ENCODE data around the gene SFXN1. TPM values are rescaled to one million over a fixed set of nuclear protein-coding genes. Genes with fewer than 3 reads are reported as not detected.
"Not testable (repeated sequence)": the region's sequence is repeated elsewhere in the genome, so short reads cannot be mapped to it uniquely, and the experiment has no call there.

The SFXN1 gene
- total and polyA plus RNA-seq, 4 donors, result 55.9 to 80.0 (median 76.8) TPM

- H3K4me1 ChIP-seq (ENCODE audit: control insufficient read depth, insufficient read depth, low read length), result no peaks in the 10 kb centered on the region
- H3K27ac ChIP-seq (ENCODE audit: low read depth, low read length), result no peak overlapping the region
- H3K36me3 ChIP-seq (ENCODE audit: control insufficient read depth, insufficient read depth, low read length), result peaks cover 34% of the 10 kb centered on the region
- H3K9me3 ChIP-seq (ENCODE audit: control insufficient read depth, insufficient read depth, low read length), result no peaks in the 10 kb centered on the region
- WGBS (ENCODE audit: insufficient coverage), result 95% methylated on average over 11 of the region's 11 CpGs
- no peak for DNase-seq (ENCODE audit: low read depth in 4 of 6, low spot score in 6 of 6)
- no peak overlapping the region for H3K4me3 ChIP-seq (ENCODE audit: low read depth, low read length)
- H3K27me3 ChIP-seq (ENCODE audit: control insufficient read depth, insufficient read depth, low read length), result no peaks in the 10 kb centered on the region
These were observed 9.3 kb downstream of the SFXN1 start for GRCh38 chr5:175487514-175488222.

- Histone ChIP-seq H3K36me3 (ENCODE audit: control insufficient read depth, insufficient read depth, low read length) (peaks cover 37% of the 10 kb centered on the region), H3K9me3 (ENCODE audit: control insufficient read depth, insufficient read depth, low read length) (no peaks in the 10 kb centered on the region), H3K4me3 (ENCODE audit: low read depth, low read length) (no peak overlapping the region), H3K27me3 (ENCODE audit: control insufficient read depth, insufficient read depth, low read length) (no peaks in the 10 kb centered on the region), H3K27ac (ENCODE audit: low read depth, low read length) (no peak overlapping the region), H3K4me1 (ENCODE audit: control insufficient read depth, insufficient read depth, low read length) (no peaks in the 10 kb centered on the region)
- 83% methylated on average over 1 of the region's 6 CpGs for WGBS (ENCODE audit: insufficient coverage)
- DNase-seq (ENCODE audit: low read depth in 4 of 6, low spot score in 6 of 6), result no peak
These were observed 11.5 kb downstream of the SFXN1 start for GRCh38 chr5:175489693-175490443.

GRCh38 chr5:175491223-175491622, 12.9 kb downstream of the SFXN1 start:
- Histone ChIP-seq H3K27ac (ENCODE audit: low read depth, low read length) (no peak overlapping the region), H3K36me3 (ENCODE audit: control insufficient read depth, insufficient read depth, low read length) (peaks cover 42% of the 10 kb centered on the region), H3K4me3 (ENCODE audit: low read depth, low read length) (no peak overlapping the region), H3K9me3 (ENCODE audit: control insufficient read depth, insufficient read depth, low read length) (no peaks in the 10 kb centered on the region), H3K4me1 (ENCODE audit: control insufficient read depth, insufficient read depth, low read length) (no peaks in the 10 kb centered on the region), H3K27me3 (ENCODE audit: control insufficient read depth, insufficient read depth, low read length) (no peaks in the 10 kb centered on the region)
- no peak for DNase-seq (ENCODE audit: low read depth in 4 of 6, low spot score in 6 of 6)
- no CpG with 5 or more reads among the region's 6 CpGs for WGBS (ENCODE audit: insufficient coverage)

GRCh38 chr5:175493260-175493659, 14.9 kb downstream of the SFXN1 start:
- no peak overlapping the region for H3K27ac ChIP-seq (ENCODE audit: low read depth, low read length)
- H3K36me3 ChIP-seq (ENCODE audit: control insufficient read depth, insufficient read depth, low read length), result peaks cover 40% of the 10 kb centered on the region
- H3K27me3 ChIP-seq (ENCODE audit: control insufficient read depth, insufficient read depth, low read length), result no peaks in the 10 kb centered on the region
- H3K9me3 ChIP-seq (ENCODE audit: control insufficient read depth, insufficient read depth, low read length), result no peaks in the 10 kb centered on the region
- H3K4me3 ChIP-seq (ENCODE audit: low read depth, low read length), result no peak overlapping the region
- 97% methylated on average over 7 of the region's 7 CpGs for WGBS (ENCODE audit: insufficient coverage)
- no peak for DNase-seq (ENCODE audit: low read depth in 4 of 6, low spot score in 6 of 6)
- H3K4me1 ChIP-seq (ENCODE audit: control insufficient read depth, insufficient read depth, low read length), result no peaks in the 10 kb centered on the region

GRCh38 chr5:175493726-175494125, 15.4 kb downstream of the SFXN1 start:
- DNase-seq (ENCODE audit: low read depth in 4 of 6, low spot score in 6 of 6), result no peak
- no peaks in the 10 kb centered on the region for H3K9me3 ChIP-seq (ENCODE audit: control insufficient read depth, insufficient read depth, low read length)
- no peaks in the 10 kb centered on the region for H3K27me3 ChIP-seq (ENCODE audit: control insufficient read depth, insufficient read depth, low read length)
- peaks cover 36% of the 10 kb centered on the region for H3K36me3 ChIP-seq (ENCODE audit: control insufficient read depth, insufficient read depth, low read length)
- no peak overlapping the region for H3K4me3 ChIP-seq (ENCODE audit: low read depth, low read length)
- WGBS (ENCODE audit: insufficient coverage), result 94% methylated on average over 6 of the region's 8 CpGs
- no peaks in the 10 kb centered on the region for H3K4me1 ChIP-seq (ENCODE audit: control insufficient read depth, insufficient read depth, low read length)
- no peak overlapping the region for H3K27ac ChIP-seq (ENCODE audit: low read depth, low read length)

- H3K4me1 ChIP-seq (ENCODE audit: control insufficient read depth, insufficient read depth, low read length), result no peaks in the 10 kb centered on the region
- no peak overlapping the region for H3K27ac ChIP-seq (ENCODE audit: low read depth, low read length)
- WGBS (ENCODE audit: insufficient coverage), result 98% methylated on average over 13 of the region's 17 CpGs
- H3K4me3 ChIP-seq (ENCODE audit: low read depth, low read length), result no peak overlapping the region
- no peak for DNase-seq (ENCODE audit: low read depth in 4 of 6, low spot score in 6 of 6)
- no peaks in the 10 kb centered on the region for H3K9me3 ChIP-seq (ENCODE audit: control insufficient read depth, insufficient read depth, low read length)
- H3K27me3 ChIP-seq (ENCODE audit: control insufficient read depth, insufficient read depth, low read length), result no peaks in the 10 kb centered on the region
- H3K36me3 ChIP-seq (ENCODE audit: control insufficient read depth, insufficient read depth, low read length), result peaks cover 35% of the 10 kb centered on the region
These were observed 16.2 kb downstream of the SFXN1 start for GRCh38 chr5:175494264-175495183.

- H3K36me3 ChIP-seq (ENCODE audit: control insufficient read depth, insufficient read depth, low read length), result peaks cover 16% of the 10 kb centered on the region
- H3K9me3 ChIP-seq (ENCODE audit: control insufficient read depth, insufficient read depth, low read length), result no peaks in the 10 kb centered on the region
- no peak overlapping the region for H3K4me3 ChIP-seq (ENCODE audit: low read depth, low read length)
- 67% methylated on average over 2 of the region's 7 CpGs for WGBS (ENCODE audit: insufficient coverage)
- H3K4me1 ChIP-seq (ENCODE audit: control insufficient read depth, insufficient read depth, low read length), result no peaks in the 10 kb centered on the region
- no peak overlapping the region for H3K27ac ChIP-seq (ENCODE audit: low read depth, low read length)
- no peak for DNase-seq (ENCODE audit: low read depth in 4 of 6, low spot score in 6 of 6)
- H3K27me3 ChIP-seq (ENCODE audit: control insufficient read depth, insufficient read depth, low read length), result no peaks in the 10 kb centered on the region
These were observed 23.4 kb downstream of the SFXN1 start for GRCh38 chr5:175501759-175502158.

GRCh38 chr5:175507671-175508070, 29.3 kb downstream of the SFXN1 start:
- not testable (repeated sequence) for DNase-seq (ENCODE audit: low read depth in 4 of 6, low spot score in 6 of 6)
- WGBS (ENCODE audit: insufficient coverage), result 100% methylated on average over 3 of the region's 4 CpGs

GRCh38 chr5:175508896-175509295, 30.5 kb downstream of the SFXN1 start:
- no peaks in the 10 kb centered on the region for H3K4me1 ChIP-seq (ENCODE audit: control insufficient read depth, insufficient read depth, low read length)
- H3K4me3 ChIP-seq (ENCODE audit: low read depth, low read length), result no peak overlapping the region
- H3K9me3 ChIP-seq (ENCODE audit: control insufficient read depth, insufficient read depth, low read length), result no peaks in the 10 kb centered on the region
- peaks cover 26% of the 10 kb centered on the region for H3K36me3 ChIP-seq (ENCODE audit: control insufficient read depth, insufficient read depth, low read length)
- WGBS (ENCODE audit: insufficient coverage), result no CpG with 5 or more reads among the region's 2 CpGs
- no peaks in the 10 kb centered on the region for H3K27me3 ChIP-seq (ENCODE audit: control insufficient read depth, insufficient read depth, low read length)
- H3K27ac ChIP-seq (ENCODE audit: low read depth, low read length), result no peak overlapping the region
- no peak for DNase-seq (ENCODE audit: low read depth in 4 of 6, low spot score in 6 of 6)

More at GRCh38 chr5:175507671-175508070, 29.3 kb downstream of the SFXN1 start:
- H3K9me3 ChIP-seq (ENCODE audit: control insufficient read depth, insufficient read depth, low read length); H3K27ac ChIP-seq (ENCODE audit: low read depth, low read length); H3K4me1 ChIP-seq (ENCODE audit: control insufficient read depth, insufficient read depth, low read length); H3K27me3 ChIP-seq (ENCODE audit: control insufficient read depth, insufficient read depth, low read length); H3K4me3 ChIP-seq (ENCODE audit: low read depth, low read length): not testable (repeated sequence)
- peaks cover 16% of the 10 kb centered on the region for H3K36me3 ChIP-seq (ENCODE audit: control insufficient read depth, insufficient read depth, low read length)

Measured in spinal cord (tissue), 10 donors.